Measurements from ENCODE around the gene IL31.
"Not testable (repeated sequence)": the region's sequence is repeated elsewhere in the genome, so short reads cannot be mapped to it uniquely, and the experiment has no call there.

IL31 gene

DNA sequence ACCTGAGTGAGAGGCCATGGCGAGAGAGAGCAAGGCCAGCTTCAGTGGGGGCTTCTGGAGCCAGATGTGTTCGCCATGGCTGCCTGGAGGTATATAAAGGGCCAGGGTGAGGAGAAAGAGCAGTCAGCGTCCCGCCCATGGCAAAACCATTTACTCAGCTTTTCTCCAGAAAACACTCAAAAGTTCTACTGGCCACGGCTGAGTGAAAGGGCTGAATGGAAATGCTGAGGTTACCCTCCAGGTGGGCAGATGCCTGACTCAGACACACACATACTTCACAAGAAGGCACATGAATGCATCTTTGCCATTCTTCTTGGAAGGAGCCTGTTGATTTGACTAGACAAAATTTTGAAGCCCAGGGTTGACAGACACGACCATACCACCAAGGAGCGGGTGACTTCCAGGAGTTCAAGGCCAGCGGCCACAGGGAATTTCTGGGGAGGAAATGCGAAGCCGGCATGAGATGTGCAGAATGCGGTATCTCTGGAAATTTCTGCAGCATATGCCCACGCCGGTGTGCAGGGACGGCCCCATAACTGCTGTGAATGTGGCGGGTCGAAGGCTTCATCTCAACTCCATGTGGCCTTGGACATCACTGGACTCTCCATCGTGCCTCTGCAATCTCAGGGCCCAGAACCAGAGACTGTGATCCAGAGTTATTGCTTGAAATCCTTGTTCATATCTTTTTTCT, at the start of gene IL31:
TSS of gene IL31 (minus strand) at position 67 of the 691 bp plus-strand sequence. CDS start at position 18, 49 bp downstream.
- no peak for DNase-seq (ENCODE audit: low read depth)

- no peak for DNase-seq (ENCODE audit: low read depth)
Observed at GRCh38 chr12:122216445-122216844, 42.4 kb upstream of the IL31 start.

- DNase-seq (ENCODE audit: low read depth) = no peak
Observed at GRCh38 chr12:122215771-122216170, 41.8 kb upstream of the IL31 start.

DNA sequence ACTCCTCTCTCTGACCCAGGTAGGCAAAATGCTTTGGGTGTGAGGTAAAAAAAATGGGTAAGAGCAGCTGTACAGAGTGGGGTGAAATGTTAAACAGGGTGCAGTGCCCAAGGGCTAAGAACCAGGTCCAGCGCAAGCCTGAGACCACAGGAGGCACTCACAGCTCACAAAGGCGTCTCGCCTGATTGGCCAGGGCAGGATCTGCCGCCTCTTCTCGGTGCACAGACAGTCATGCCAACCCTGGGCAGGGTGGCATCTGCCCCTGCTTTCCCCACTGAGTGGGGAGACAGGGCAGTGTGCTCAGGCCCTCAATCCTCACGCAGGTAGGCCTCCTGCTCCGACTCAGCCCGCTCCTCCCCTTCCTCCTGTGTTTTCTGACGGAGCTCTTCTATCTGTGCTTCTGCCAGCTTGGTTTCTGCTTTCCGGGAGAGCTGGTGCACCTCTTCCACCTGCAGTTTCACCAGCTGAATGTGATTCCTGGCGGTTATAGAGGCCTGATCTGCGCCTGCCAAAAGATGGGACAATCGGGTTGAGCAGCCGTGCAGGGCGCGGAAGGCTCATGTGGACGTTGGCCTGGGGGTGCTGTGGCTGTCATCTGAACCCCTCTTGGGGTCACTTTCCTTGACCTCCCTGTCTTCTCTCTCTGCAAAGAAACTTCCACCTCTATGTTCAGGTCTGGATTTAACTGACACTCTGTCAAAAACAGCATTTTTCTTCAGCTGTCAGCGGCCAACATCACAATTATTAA, 34.2 kb upstream of the IL31 start:
- no peak for DNase-seq (ENCODE audit: low read depth)

DNA sequence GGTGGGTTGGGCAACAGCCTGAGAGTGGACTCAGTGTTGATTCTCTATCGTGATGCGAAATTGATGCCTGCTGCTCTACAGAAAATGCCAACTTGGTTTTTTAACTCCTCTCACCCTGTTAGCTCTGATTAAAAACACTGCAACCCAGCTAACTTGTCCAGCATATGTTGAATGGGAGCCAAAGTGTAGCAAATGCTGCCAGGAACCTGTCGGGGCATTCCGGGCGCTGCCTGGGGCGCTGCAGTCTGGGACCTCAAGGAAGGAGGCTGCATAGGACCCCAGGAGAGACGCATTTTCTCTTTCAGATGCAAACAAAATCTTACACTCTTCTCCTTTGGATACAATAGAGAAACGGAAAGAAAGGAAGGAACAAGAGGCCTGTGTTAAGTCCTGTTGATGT, 33.4 kb upstream of the IL31 start:
- no peak for DNase-seq (ENCODE audit: low read depth)

- no peak for DNase-seq (ENCODE audit: low read depth)
Observed at GRCh38 chr12:122206976-122207375, 33.0 kb upstream of the IL31 start.

DNA sequence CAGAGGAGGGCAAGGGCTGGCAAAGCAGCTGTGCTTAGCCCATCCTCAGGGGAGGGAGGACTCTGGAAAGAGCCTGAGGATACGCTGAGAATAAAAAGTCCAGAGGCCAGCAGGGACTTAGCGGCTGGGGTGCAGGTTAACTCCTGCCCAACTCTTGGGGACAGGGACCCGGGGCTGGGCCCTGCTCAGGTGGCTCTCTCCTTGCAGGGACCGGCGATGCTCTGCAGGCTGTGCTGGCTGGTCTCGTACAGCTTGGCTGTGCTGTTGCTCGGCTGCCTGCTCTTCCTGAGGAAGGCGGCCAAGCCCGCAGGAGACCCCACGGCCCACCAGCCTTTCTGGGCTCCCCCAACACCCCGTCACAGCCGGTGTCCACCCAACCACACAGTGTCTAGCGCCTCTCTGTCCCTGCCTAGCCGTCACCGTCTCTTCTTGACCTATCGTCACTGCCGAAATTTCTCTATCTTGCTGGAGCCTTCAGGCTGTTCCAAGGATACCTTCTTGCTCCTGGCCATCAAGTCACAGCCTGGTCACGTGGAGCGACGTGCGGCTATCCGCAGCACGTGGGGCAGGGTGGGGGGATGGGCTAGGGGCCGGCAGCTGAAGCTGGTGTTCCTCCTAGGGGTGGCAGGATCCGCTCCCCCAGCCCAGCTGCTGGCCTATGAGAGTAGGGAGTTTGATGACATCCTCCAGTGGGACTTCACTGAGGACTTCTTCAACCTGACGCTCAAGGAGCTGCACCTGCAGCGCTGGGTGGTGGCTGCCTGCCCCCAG, 32.3 kb upstream of the IL31 start:
- no peak for DNase-seq (ENCODE audit: low read depth)

DNA sequence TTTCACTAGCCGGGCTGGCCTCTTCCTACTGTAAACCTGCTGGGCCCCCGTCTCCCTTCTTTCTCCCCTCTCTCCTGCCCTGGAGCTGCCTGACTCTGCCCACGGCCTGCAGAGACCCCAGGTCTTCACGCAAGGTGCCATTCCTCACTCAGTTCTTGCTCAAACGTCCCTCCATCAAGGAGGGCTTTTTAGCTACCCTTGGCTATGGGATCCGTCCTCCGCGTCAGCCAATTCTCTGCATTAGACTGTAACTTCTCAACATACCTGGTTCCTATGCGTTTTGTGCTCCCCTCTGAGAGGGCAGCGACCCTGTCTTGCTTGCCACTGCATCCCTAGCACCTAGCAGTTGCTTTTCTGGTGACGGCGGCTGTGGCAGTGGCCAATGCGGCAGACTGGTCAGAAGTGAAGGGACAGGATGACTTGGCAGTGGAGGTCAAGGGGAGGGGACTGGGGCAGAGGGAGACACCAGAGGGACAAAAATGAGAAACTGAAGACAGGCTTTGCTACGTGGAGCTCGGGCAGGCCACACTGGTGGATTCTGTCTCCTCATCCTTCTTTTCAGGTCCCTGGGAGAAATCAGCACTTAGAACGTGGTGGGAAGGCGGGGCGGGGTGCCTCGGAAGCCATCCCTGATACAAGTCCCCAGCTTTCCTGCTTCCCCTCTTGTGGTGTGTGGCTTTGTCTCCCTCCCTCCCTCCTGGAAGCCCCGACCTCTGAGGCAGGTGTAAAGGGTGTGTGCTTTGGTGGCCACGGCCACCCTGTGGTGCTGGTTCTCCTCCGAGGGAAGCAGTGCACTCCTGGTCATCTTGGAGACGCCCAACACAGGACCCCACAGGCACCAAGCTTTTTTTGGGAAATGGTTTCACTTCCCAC, 31.3 kb upstream of the IL31 start:
- DNase-seq (ENCODE audit: low read depth) = no peak

DNA sequence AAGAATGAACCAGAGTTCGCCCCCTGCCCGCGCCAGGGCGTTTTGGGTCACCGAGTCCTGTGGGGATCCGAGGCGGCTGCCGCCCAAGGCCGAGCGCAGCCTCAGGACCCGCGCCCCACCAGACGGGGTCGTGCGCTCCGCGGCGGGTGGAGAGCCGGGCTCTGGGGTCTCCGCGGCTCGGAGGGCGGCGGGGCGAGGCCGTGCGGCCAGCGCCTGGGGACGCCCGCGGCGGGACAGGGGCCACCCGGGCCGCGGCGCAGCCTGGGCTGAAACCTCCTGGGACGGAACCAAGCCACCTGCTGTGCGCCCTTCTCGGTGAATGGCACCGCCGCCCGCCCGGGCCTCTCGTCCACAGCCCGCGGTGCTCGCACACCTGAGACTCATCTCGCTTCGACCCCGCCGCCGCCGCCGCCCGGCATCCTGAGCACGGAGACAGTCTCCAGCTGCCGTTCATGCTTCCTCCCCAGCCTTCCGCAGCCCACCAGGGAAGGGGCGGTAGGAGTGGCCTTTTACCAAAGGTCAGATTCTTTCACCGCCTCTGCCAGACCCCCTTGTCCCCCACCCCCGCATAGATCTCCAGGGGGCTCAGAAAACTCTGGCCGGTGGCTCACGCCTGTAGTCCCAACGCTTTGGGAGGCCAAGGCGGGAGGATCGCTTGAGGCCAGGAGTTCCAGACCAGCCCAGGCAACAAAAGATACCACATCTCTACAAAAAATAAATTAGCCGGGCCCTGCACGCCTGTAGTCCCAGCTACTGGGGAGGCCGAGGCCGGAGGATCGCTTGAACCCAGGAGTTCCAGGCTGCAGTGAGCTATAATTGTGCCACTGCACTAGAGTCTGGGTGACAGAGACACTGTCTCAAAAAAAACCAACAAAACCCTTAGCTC, 30.4 kb upstream of the IL31 start:
- no peak for DNase-seq (ENCODE audit: low read depth)

DNA sequence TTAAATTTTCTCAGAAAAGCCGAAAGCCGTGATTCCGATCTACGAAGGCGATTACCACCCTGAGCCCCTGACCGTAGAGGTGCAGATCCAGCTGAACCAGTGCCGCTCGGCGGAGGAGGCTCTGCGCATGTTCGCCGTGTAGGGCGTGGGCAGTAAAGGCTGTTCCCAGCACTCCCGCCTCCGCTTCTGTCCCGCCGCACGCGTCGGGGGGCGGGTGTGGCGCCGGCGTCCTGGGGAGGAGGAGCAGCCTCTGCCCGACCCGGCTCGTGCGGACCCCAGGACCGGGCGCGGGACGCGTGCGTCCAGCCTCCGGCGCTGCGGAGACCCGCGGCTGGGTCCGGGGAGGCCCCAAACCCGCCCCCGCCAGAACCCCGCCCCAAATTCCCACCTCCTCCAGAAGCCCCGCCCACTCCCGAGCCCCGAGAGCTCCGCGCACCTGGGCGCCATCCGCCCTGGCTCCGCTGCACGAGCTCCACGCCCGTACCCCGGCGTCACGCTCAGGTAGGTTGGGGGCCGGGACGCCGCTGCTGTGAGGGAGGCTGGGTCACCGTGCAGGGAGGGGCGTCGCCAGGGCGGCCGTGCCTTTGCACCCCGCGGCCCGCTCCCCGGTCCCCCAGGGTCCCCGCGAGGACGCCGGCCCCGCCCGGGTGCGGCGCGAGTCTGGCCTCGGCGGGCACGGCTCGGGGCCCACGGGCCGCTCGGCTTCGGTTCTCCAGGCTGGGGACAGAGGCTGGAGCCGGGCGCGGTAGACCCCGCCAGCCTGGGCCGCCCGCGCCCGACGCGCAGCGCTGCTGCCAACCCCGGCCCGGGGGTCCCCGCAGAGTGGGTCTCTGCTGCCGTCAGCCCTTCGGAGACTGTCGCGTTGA, 29.5 kb upstream of the IL31 start, which contains the start of gene B3GNT4:
TSS of gene B3GNT4 (plus strand) at position 409 of the 866 bp plus-strand sequence. CDS start 910 bp downstream, outside the sequence.
- no peak for DNase-seq (ENCODE audit: low read depth)

DNA sequence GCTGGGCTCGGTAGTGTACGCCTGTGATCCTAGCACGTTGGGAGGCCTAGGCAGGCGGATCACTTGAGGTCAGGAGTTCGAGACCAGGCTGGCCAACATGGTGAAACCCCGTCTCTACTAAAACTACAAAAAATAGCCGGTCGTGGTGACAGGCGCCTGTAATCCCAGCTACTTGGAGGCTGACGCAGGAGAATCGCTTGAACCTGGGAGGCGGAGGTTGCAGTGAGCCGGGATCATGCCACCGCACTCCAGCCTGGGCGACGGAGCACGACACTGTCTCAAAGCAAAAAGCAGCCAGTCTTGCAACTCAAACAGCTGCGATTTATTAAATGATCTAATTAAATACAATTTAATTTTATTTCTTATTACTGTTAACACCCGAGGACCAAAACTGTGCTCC, 28.8 kb upstream of the IL31 start:
- not testable (repeated sequence) for DNase-seq (ENCODE audit: low read depth)

DNA sequence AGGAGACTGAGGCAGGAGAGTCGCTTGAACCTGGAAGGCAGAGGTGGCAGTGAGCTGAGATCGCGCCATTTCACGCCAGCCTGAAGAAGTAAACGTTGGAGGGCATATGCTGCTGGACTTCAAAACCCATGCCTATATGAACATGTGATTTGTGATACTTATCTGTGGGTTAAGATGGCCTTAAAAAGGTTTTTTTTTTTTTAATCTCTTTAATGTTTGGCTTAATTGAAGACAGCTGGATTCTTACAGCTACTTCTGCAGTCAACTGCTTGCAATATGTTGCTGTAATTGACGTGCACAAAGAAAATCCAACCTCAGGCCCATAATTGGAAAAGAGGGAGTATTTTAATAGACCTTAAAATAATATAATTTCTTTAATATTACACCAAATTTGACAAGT, 28.0 kb upstream of the IL31 start:
- DNase-seq (ENCODE audit: low read depth) = no peak

DNA sequence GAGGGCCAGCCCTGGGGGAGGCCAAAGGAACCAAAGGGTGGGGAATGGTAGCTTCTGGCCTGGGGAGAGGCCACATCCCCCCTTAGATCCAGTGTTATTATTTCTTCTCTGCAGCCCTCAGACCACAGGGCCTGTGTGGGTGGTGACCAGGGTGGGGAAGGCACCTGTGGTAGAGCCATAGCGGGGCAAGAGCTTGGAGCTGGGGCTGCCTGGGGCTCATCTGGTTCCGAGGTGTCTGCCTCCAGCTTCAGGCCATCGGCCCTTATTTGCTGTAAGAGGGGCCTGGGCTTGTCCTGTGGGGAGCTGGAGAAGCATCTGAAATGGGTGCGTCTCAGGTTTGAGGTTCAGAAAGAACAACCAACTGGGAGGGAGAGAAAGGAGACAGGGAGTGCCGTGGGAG, 27.4 kb upstream of the IL31 start:
- no peak for DNase-seq (ENCODE audit: low read depth)

- no peak for DNase-seq (ENCODE audit: low read depth)
Observed at GRCh38 chr12:122200541-122201175, 26.6 kb upstream of the IL31 start.

GRCh38 chr12:122199484-122200355, 25.7 kb upstream of the IL31 start:
- no peak for DNase-seq (ENCODE audit: low read depth)

- no peak for DNase-seq (ENCODE audit: low read depth)
Observed at GRCh38 chr12:122197612-122197966, 23.6 kb upstream of the IL31 start.

DNA sequence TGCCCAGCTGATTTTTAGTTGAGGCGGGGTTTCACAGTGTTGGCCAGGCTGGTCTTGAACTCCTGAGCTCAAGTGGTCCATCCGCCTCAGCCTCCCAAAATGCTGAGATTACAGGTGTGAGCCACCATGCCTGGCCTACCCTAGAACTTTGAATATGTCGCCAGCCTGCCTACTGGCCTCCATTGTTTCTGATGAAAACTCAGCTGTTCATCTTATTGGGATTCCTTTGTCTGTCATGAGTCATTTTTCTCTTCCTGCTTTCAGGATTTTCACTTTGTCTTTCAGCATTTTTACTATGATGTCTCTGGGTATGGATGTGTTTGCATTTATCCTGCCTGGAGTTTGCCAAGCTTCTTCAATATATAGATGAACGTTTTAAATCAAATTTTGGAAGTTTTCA, 21.4 kb upstream of the IL31 start:
- DNase-seq (ENCODE audit: low read depth) = no peak

- no peak for DNase-seq (ENCODE audit: low read depth)
Observed at GRCh38 chr12:122194804-122195203, 20.8 kb upstream of the IL31 start.
